Liver (tissue), 3 donors: ENCODE measurements around the gene ZBTB25.

Source experiments
- CTCF ChIP-seq: fragments of 150-350 bp; IDR thresholded peaks from 2 replicates; pipeline ENCODE4 v1.5.1; 2017; ENCODE audit warnings: improper control_type of control experiment, low read depth, low read length; ENCODE audit not compliant: missing input control
- FOXA1 ChIP-seq: IDR thresholded peaks from 2 replicates; pipeline ENCODE4 v1.6.1; 2016; ENCODE audit warnings: antibody characterized with exemption
- MAX ChIP-seq: IDR thresholded peaks from 2 replicates; pipeline ENCODE4 v1.6.1; 2016; ENCODE audit warnings: antibody characterized with exemption
- RAD21 ChIP-seq, 2 donors: IDR thresholded peaks; 2 replicates each; pipeline ENCODE4 v1.6.1; 2016; ENCODE audit warnings: antibody characterized with exemption in 2 of 2, mild to moderate bottlenecking in 2 of 2
- SP1 ChIP-seq: IDR thresholded peaks from 2 replicates; pipeline ENCODE4 v1.6.1; 2018; ENCODE audit warnings: antibody characterized with exemption, mild to moderate bottlenecking
- TAF1 ChIP-seq: conservative IDR thresholded peaks from 2 replicates; pipeline ENCODE4 v1.6.1; 2016; ENCODE audit warnings: antibody characterized with exemption, mild to moderate bottlenecking
- donor health status: healthy.
- donor health status: healthy.

- TF ChIP-seq MAX (no peak), RAD21 (IDR thresholded peaks at IDR 0.05) (no peak), CTCF (no peak), SP1 (no peak), TAF1 (no peak), FOXA1 (no peak)
Measured at GRCh38 chr14:64531567-64531966, 27.9 kb upstream of the ZBTB25 start.
